ENCODE measurements around the gene ADGRD1.

Gene ADGRD1

GRCh38 chr12:131060011-131060703, 106.5 kb downstream of the ADGRD1 start:
- Histone ChIP-seq H3K9me3 (replicated peaks in 1 of 2; ENCODE audit: control insufficient read depth in 2 of 2, insufficient read depth in 1 of 2, low read depth in 1 of 2, low read length in 2 of 2) (no peaks in the 10 kb centered on the region), H3K4me2 (ENCODE audit: insufficient read depth, low read length, poor library complexity, severe bottlenecking) (no peak overlapping the region), H3K9ac (ENCODE audit: low read depth, low read length, poor library complexity) (no peak overlapping the region), H2BK12ac (ENCODE audit: low read length) (no peak overlapping the region), H3K4me3 (ENCODE audit: low read length in 2 of 2) (no peak overlapping the region), H3K36me3 (replicated peaks in 1 of 2; ENCODE audit: control insufficient read depth in 2 of 2, insufficient read depth in 2 of 2, low read length in 2 of 2) (no peaks in the 10 kb centered on the region), H2AK5ac (ENCODE audit: low read depth, low read length) (no peak overlapping the region), H2BK120ac (ENCODE audit: low read depth, low read length) (no peak overlapping the region), H2BK15ac (ENCODE audit: low read length) (no peak overlapping the region), H4K91ac (ENCODE audit: low read depth, low read length, poor library complexity) (no peak overlapping the region), H3K4me1 (ENCODE audit: control insufficient read depth in 2 of 2, insufficient read depth in 1 of 2, low read depth in 1 of 2, low read length in 2 of 2) (no peaks in the 10 kb centered on the region), H3K18ac (ENCODE audit: low read length) (no peak overlapping the region), H3K27ac (replicated peaks; ENCODE audit: low read length) (no peak overlapping the region), H2AFZ (ENCODE audit: low read length) (no peak overlapping the region), H3K14ac (ENCODE audit: low read length) (peak overlapping the region; percentile 11), H3K23ac (ENCODE audit: low read depth, low read length, poor library complexity) (no peak overlapping the region), H3K4ac (ENCODE audit: low read length) (no peak overlapping the region), H3K79me1 (ENCODE audit: low read depth, low read length) (no peaks in the 10 kb centered on the region), H2BK5ac (ENCODE audit: low read length) (no peak overlapping the region), H3K27me3 (ENCODE audit: control insufficient read depth in 3 of 3, insufficient read depth in 3 of 3, low read depth in 1 of 3, low read length in 3 of 3) (peaks cover 0 to 27% (median 0%) of the 10 kb centered on the region in 3 experiments), H4K8ac (ENCODE audit: low read depth, low read length) (no peak overlapping the region)
- WGBS, 2 donors (ENCODE audit: extremely low coverage in 2 of 2, insufficient read length in 2 of 2, insufficient replicate concordance in 1 of 2) = no CpG with 5 or more reads among the region's 16 CpGs
- no peak for DNase-seq (ENCODE audit: low spot score)

- Histone ChIP-seq H3K27me3 (ENCODE audit: control insufficient read depth in 3 of 3, insufficient read depth in 3 of 3, low read depth in 1 of 3, low read length in 3 of 3) (peaks cover 0 to 32% (median 0%) of the 10 kb centered on the region in 3 experiments), H3K4ac (ENCODE audit: low read length) (no peak overlapping the region), H3K4me2 (ENCODE audit: insufficient read depth, low read length, poor library complexity, severe bottlenecking) (no peak overlapping the region), H2BK5ac (ENCODE audit: low read length) (no peak overlapping the region), H2BK12ac (ENCODE audit: low read length) (no peak overlapping the region), H2AK5ac (ENCODE audit: low read depth, low read length) (no peak overlapping the region), H3K36me3 (replicated peaks in 1 of 2; ENCODE audit: control insufficient read depth in 2 of 2, insufficient read depth in 2 of 2, low read length in 2 of 2) (no peaks in the 10 kb centered on the region), H2BK15ac (ENCODE audit: low read length) (no peak overlapping the region), H3K4me3 (ENCODE audit: low read length in 2 of 2) (no peak overlapping the region), H3K18ac (ENCODE audit: low read length) (no peak overlapping the region), H2AFZ (ENCODE audit: low read length) (no peak overlapping the region), H4K91ac (ENCODE audit: low read depth, low read length, poor library complexity) (no peak overlapping the region), H3K4me1 (ENCODE audit: control insufficient read depth in 2 of 2, insufficient read depth in 1 of 2, low read depth in 1 of 2, low read length in 2 of 2) (no peaks in the 10 kb centered on the region), H3K79me1 (ENCODE audit: low read depth, low read length) (no peaks in the 10 kb centered on the region), H3K27ac (replicated peaks; ENCODE audit: low read length) (no peak overlapping the region), H3K9ac (ENCODE audit: low read depth, low read length, poor library complexity) (no peak overlapping the region), H3K9me3 (replicated peaks in 1 of 2; ENCODE audit: control insufficient read depth in 2 of 2, insufficient read depth in 1 of 2, low read depth in 1 of 2, low read length in 2 of 2) (no peaks in the 10 kb centered on the region), H3K23ac (ENCODE audit: low read depth, low read length, poor library complexity) (peak overlapping the region; percentile 61), H2BK120ac (ENCODE audit: low read depth, low read length) (no peak overlapping the region), H3K14ac (ENCODE audit: low read length) (no peak overlapping the region), H4K8ac (ENCODE audit: low read depth, low read length) (no peak overlapping the region)
- no CpG with 5 or more reads among the region's 13 CpGs for WGBS, 2 donors (ENCODE audit: extremely low coverage in 2 of 2, insufficient read length in 2 of 2, insufficient replicate concordance in 1 of 2)
- DNase-seq (ENCODE audit: low spot score) = no peak
These were observed 107.5 kb downstream of the ADGRD1 start for GRCh38 chr12:131061041-131061806.

GRCh38 chr12:131063413-131063812, 109.7 kb downstream of the ADGRD1 start:
- WGBS, 2 donors (ENCODE audit: extremely low coverage in 2 of 2, insufficient read length in 2 of 2, insufficient replicate concordance in 1 of 2) = no CpG with 5 or more reads among the region's 3 CpGs
- Histone ChIP-seq H3K27ac (replicated peaks; ENCODE audit: low read length) (no peak overlapping the region), H3K4me1 (ENCODE audit: control insufficient read depth in 2 of 2, insufficient read depth in 1 of 2, low read depth in 1 of 2, low read length in 2 of 2) (no peaks in the 10 kb centered on the region), H2AFZ (ENCODE audit: low read length) (no peak overlapping the region), H3K14ac (ENCODE audit: low read length) (no peak overlapping the region), H3K18ac (ENCODE audit: low read length) (no peak overlapping the region), H3K4me3 (ENCODE audit: low read length in 2 of 2) (no peak overlapping the region), H3K4ac (ENCODE audit: low read length) (no peak overlapping the region), H2BK12ac (ENCODE audit: low read length) (no peak overlapping the region), H3K9ac (ENCODE audit: low read depth, low read length, poor library complexity) (no peak overlapping the region), H3K36me3 (replicated peaks in 1 of 2; ENCODE audit: control insufficient read depth in 2 of 2, insufficient read depth in 2 of 2, low read length in 2 of 2) (no peaks in the 10 kb centered on the region), H4K8ac (ENCODE audit: low read depth, low read length) (no peak overlapping the region), H4K91ac (ENCODE audit: low read depth, low read length, poor library complexity) (no peak overlapping the region), H3K9me3 (replicated peaks in 1 of 2; ENCODE audit: control insufficient read depth in 2 of 2, insufficient read depth in 1 of 2, low read depth in 1 of 2, low read length in 2 of 2) (no peaks in the 10 kb centered on the region), H3K27me3 (ENCODE audit: control insufficient read depth in 3 of 3, insufficient read depth in 3 of 3, low read depth in 1 of 3, low read length in 3 of 3) (peaks cover 0 to 22% (median 0%) of the 10 kb centered on the region in 3 experiments), H3K23ac (ENCODE audit: low read depth, low read length, poor library complexity) (no peak overlapping the region), H2BK120ac (ENCODE audit: low read depth, low read length) (no peak overlapping the region), H3K4me2 (ENCODE audit: insufficient read depth, low read length, poor library complexity, severe bottlenecking) (no peak overlapping the region), H2BK15ac (ENCODE audit: low read length) (no peak overlapping the region), H3K79me1 (ENCODE audit: low read depth, low read length) (no peaks in the 10 kb centered on the region), H2AK5ac (ENCODE audit: low read depth, low read length) (no peak overlapping the region), H2BK5ac (ENCODE audit: low read length) (no peak overlapping the region)
- no peak for DNase-seq (ENCODE audit: low spot score)

GRCh38 chr12:131063960-131064359, 110.3 kb downstream of the ADGRD1 start:
- H2BK120ac ChIP-seq (ENCODE audit: low read depth, low read length) = no peak overlapping the region
- H3K79me1 ChIP-seq (ENCODE audit: low read depth, low read length) = no peaks in the 10 kb centered on the region
- no peak overlapping the region for H3K9ac ChIP-seq (ENCODE audit: low read depth, low read length, poor library complexity)
- H3K4me2 ChIP-seq (ENCODE audit: insufficient read depth, low read length, poor library complexity, severe bottlenecking) = no peak overlapping the region
- no peaks in the 10 kb centered on the region for H3K4me1 ChIP-seq (ENCODE audit: control insufficient read depth in 2 of 2, insufficient read depth in 1 of 2, low read depth in 1 of 2, low read length in 2 of 2)
- WGBS, 2 donors (ENCODE audit: extremely low coverage in 2 of 2, insufficient read length in 2 of 2, insufficient replicate concordance in 1 of 2) = no CpG with 5 or more reads among the region's 2 CpGs
- no peak overlapping the region for H2BK12ac ChIP-seq (ENCODE audit: low read length)
- no peak overlapping the region for H3K18ac ChIP-seq (ENCODE audit: low read length)
- H2AFZ ChIP-seq (ENCODE audit: low read length) = no peak overlapping the region
- H3K4ac ChIP-seq (ENCODE audit: low read length) = no peak overlapping the region
- H3K36me3 ChIP-seq (replicated peaks in 1 of 2; ENCODE audit: control insufficient read depth in 2 of 2, insufficient read depth in 2 of 2, low read length in 2 of 2) = no peaks in the 10 kb centered on the region
- H2BK15ac ChIP-seq (ENCODE audit: low read length) = no peak overlapping the region
- H3K27ac ChIP-seq (replicated peaks; ENCODE audit: low read length) = no peak overlapping the region
- no peak overlapping the region for H4K8ac ChIP-seq (ENCODE audit: low read depth, low read length)
- DNase-seq (ENCODE audit: low spot score) = no peak
- H3K4me3 ChIP-seq (ENCODE audit: low read length in 2 of 2) = no peak overlapping the region
- no peak overlapping the region for H3K23ac ChIP-seq (ENCODE audit: low read depth, low read length, poor library complexity)
- H3K14ac ChIP-seq (ENCODE audit: low read length) = no peak overlapping the region
- no peaks in the 10 kb centered on the region for H3K9me3 ChIP-seq (replicated peaks in 1 of 2; ENCODE audit: control insufficient read depth in 2 of 2, insufficient read depth in 1 of 2, low read depth in 1 of 2, low read length in 2 of 2)
- no peak overlapping the region for H2AK5ac ChIP-seq (ENCODE audit: low read depth, low read length)
- peaks cover 0 to 22% (median 0%) of the 10 kb centered on the region in 3 experiments for H3K27me3 ChIP-seq (ENCODE audit: control insufficient read depth in 3 of 3, insufficient read depth in 3 of 3, low read depth in 1 of 3, low read length in 3 of 3)
- H2BK5ac ChIP-seq (ENCODE audit: low read length) = no peak overlapping the region
- no peak overlapping the region for H4K91ac ChIP-seq (ENCODE audit: low read depth, low read length, poor library complexity)

Measured in neuronal stem cell (in vitro differentiated cells).